K562 (cell line): ENCODE results near the gene IL1RL1.

Source experiments
- CTCF ChIP-seq, 3 experiments: IDR thresholded peaks in 2 of 3; conservative IDR thresholded peaks in 1 of 3; 2 replicates each; pipeline ENCODE4 v1.5.1; 2011 to 2012; ENCODE audit warnings: low read length in 3 of 3, mild to moderate bottlenecking in 3 of 3, control low read depth in 2 of 3, improper control_type of control experiment in 1 of 3, inconsistent platforms in 1 of 3, low read depth in 1 of 3, mixed read lengths in 1 of 3, moderate library complexity in 1 of 3; ENCODE audit not compliant: insufficient read depth in 2 of 3
- EP300 ChIP-seq: IDR thresholded peaks from 2 replicates; pipeline ENCODE4 v1.6.1; 2012; ENCODE audit warnings: low read length, improper control_type of control experiment
- FOXA1 ChIP-seq: fragments of 450-650 bp; IDR thresholded peaks from 2 replicates; pipeline ENCODE4 v1.6.1; 2016; ENCODE audit warnings: mild to moderate bottlenecking, borderline replicate concordance
- HCFC1 ChIP-seq: IDR thresholded peaks from 2 replicates; pipeline ENCODE4 v1.6.1; 2012; ENCODE audit warnings: low read depth, low read length, improper control_type of control experiment
- ILK ChIP-seq: fragments of 450-650 bp; IDR thresholded peaks from 2 replicates; pipeline ENCODE4 v1.6.1; 2016; ENCODE audit warnings: missing genetic modification characterization, low read depth, mild to moderate bottlenecking, missing compliant biosample characterization, moderate library complexity, borderline replicate concordance
- KAT7 ChIP-seq: sonication (generic); formaldehyde crosslinking; IDR thresholded peaks from 2 replicates; pipeline ENCODE4 v1.8.0; 2022; ENCODE audit warnings: missing genetic modification reagents, mild to moderate bottlenecking, borderline replicate concordance
- MTA3 ChIP-seq: fragments of 450-650 bp; formaldehyde crosslinking; IDR thresholded peaks from 2 replicates; pipeline ENCODE4 v1.6.1; 2017; ENCODE audit warnings: mild to moderate bottlenecking, borderline replicate concordance
- POLR2B ChIP-seq: fragments of 450-650 bp; IDR thresholded peaks from 2 replicates; pipeline ENCODE4 v1.6.1; 2018; ENCODE audit warnings: low read depth; ENCODE audit not compliant: partially characterized antibody
- RBBP5 ChIP-seq: fragments of 200-600 bp; sonication (generic); IDR thresholded peaks from 2 replicates; pipeline ENCODE4 v1.6.1; 2012; ENCODE audit warnings: borderline replicate concordance, mild to moderate bottlenecking, low read length, control low read depth, inconsistent platforms; ENCODE audit not compliant: insufficient read depth, poor library complexity, severe bottlenecking
- SAFB2 ChIP-seq: fragments of 200-400 bp; formaldehyde crosslinking; IDR thresholded peaks from 2 replicates; pipeline ENCODE4 v1.6.1; 2018; ENCODE audit warnings: borderline replicate concordance, low read length, low read depth, moderate library complexity; ENCODE audit not compliant: severe bottlenecking
- ZBTB2 ChIP-seq: fragments of 450-650 bp; IDR thresholded peaks from 2 replicates; pipeline ENCODE4 v1.6.1; 2016; ENCODE audit warnings: antibody characterized with exemption

- TF ChIP-seq MTA3 = no peak
- no peak for TF ChIP-seq ZBTB2
- no peak for TF ChIP-seq HCFC1
- no peak for TF ChIP-seq EP300
- TF ChIP-seq ILK (tag) = no peak
- TF ChIP-seq SAFB2 = no peak
- no peak for TF ChIP-seq POLR2B
- no peak for TF ChIP-seq KAT7
- TF ChIP-seq RBBP5 = no peak
- TF ChIP-seq CTCF (IDR thresholded peaks at IDR 0.05 in 2 of 3, conservative IDR thresholded peaks at IDR 0.05 in 1 of 3; ENCODE audit: insufficient read depth in 2 of 3, low read depth in 1 of 3, low read length in 3 of 3) = no peak
- TF ChIP-seq FOXA1 = no peak
Observed at GRCh38 chr2:102290594-102290993, 20.8 kb upstream of the IL1RL1 start.
